ENCODE measurements around the gene PCDH17. TPM values are rescaled to one million over a fixed set of nuclear protein-coding genes. Genes with fewer than 3 reads are reported as not detected.

Gene PCDH17
- total RNA-seq, 1 donor from 2014 or later: 14.6 TPM

DNA sequence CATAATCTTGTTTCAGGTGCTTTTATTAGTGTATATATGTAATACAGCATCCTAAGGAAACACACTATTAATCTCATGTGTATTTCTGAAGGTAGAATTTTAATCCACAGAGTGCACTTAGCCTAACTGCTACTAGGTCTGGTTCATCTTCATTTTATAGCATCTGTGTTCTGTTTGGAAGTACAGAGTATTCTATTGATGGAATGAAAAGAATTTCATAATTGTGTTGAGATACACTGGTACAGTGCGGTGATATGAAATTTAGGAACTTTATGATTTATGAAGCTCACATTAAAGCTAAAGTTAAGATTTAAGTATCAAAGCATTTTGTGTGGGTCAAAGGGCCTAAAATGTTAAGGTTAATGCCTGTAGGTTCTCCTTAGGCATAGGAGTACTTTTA is 6.0 kb downstream of the PCDH17 start:
- H3K36me3 Mint-ChIP-seq (ENCODE audit: low read depth): peaks cover 5% of the 10 kb centered on the region
- peaks cover 31% of the 10 kb centered on the region for H3K27me3 Mint-ChIP-seq (ENCODE audit: low read depth)
- H3K4me1 Mint-ChIP-seq: peaks cover 29% of the 10 kb centered on the region
- H3K27ac Mint-ChIP-seq (ENCODE audit: unreplicated experiment): no peak overlapping the region
- no peak for TF ChIP-seq CTCF (conservative IDR thresholded peaks at IDR 0.05)
- DNase-seq (ENCODE audit: low read depth, low spot score): no peak
- no peaks in the 10 kb centered on the region for H3K9me3 Mint-ChIP-seq
- H3K4me3 Mint-ChIP-seq: peak overlapping the region; percentile 79

DNA sequence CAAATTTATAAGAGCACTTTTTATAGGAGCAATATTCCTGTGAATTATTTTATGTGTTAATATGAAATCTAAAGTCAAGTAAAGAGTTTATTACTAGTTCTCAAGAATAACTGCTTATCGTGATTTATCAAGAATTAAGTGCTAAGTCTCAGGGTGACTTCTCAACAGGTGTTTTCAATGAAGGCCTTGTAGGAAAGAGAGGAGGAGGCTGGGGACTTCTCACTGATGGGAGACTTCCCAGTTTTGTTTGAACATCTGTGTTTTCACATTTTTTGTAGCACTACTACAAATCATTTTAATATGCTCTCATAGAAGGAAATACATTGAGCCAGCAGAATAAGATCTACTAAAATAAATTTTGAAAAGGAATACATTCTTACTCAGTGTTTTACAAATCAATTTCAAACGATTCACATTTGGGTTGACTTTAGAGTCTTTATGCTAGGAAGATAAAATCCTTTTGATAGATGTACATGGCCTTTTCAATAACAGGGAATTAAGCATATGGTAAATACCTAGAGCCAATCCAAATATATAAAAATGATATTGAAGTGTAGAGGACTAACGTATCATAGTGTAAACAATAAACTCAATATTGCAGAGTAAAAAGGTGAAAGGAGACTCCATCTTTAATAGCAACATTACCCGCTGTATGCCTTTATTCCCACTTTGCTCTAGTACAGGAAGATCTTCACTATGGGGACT is 6.8 kb downstream of the PCDH17 start:
- Mint-ChIP-seq H3K9me3 (no peaks in the 10 kb centered on the region), H3K27me3 (ENCODE audit: low read depth) (peaks cover 23% of the 10 kb centered on the region), H3K4me3 (peak overlapping the region; percentile 41), H3K4me1 (peaks cover 20% of the 10 kb centered on the region), H3K27ac (ENCODE audit: unreplicated experiment) (no peak overlapping the region), H3K36me3 (ENCODE audit: low read depth) (peaks cover 2% of the 10 kb centered on the region)
- DNase-seq (ENCODE audit: low read depth, low spot score): no peak
- TF ChIP-seq CTCF (conservative IDR thresholded peaks at IDR 0.05): no peak

GRCh38 chr13:57640607-57641006 is 9.1 kb downstream of the PCDH17 start:
- no peak overlapping the region for H3K4me3 Mint-ChIP-seq
- H3K9me3 Mint-ChIP-seq: no peaks in the 10 kb centered on the region
- DNase-seq (ENCODE audit: low read depth, low spot score): no peak
- H3K4me1 Mint-ChIP-seq: peaks cover 15% of the 10 kb centered on the region
- no peaks in the 10 kb centered on the region for H3K36me3 Mint-ChIP-seq (ENCODE audit: low read depth)
- TF ChIP-seq CTCF (conservative IDR thresholded peaks at IDR 0.05): no peak
- H3K27ac Mint-ChIP-seq (ENCODE audit: unreplicated experiment): no peak overlapping the region
- peaks cover 6% of the 10 kb centered on the region for H3K27me3 Mint-ChIP-seq (ENCODE audit: low read depth)

GRCh38 chr13:57641051-57641450 is 9.5 kb downstream of the PCDH17 start:
- Mint-ChIP-seq H3K9me3 (no peaks in the 10 kb centered on the region), H3K27ac (ENCODE audit: unreplicated experiment) (no peak overlapping the region), H3K27me3 (ENCODE audit: low read depth) (peaks cover 5% of the 10 kb centered on the region), H3K4me3 (no peak overlapping the region), H3K4me1 (peaks cover 12% of the 10 kb centered on the region), H3K36me3 (ENCODE audit: low read depth) (no peaks in the 10 kb centered on the region)
- TF ChIP-seq CTCF (conservative IDR thresholded peaks at IDR 0.05): no peak
- DNase-seq (ENCODE audit: low read depth, low spot score): no peak

GRCh38 chr13:57644106-57644505 is 12.6 kb downstream of the PCDH17 start:
- Mint-ChIP-seq H3K9me3 (no peaks in the 10 kb centered on the region), H3K27ac (ENCODE audit: unreplicated experiment) (no peak overlapping the region), H3K4me3 (no peak overlapping the region), H3K4me1 (no peaks in the 10 kb centered on the region), H3K27me3 (ENCODE audit: low read depth) (no peaks in the 10 kb centered on the region), H3K36me3 (ENCODE audit: low read depth) (no peaks in the 10 kb centered on the region)
- no peak for DNase-seq (ENCODE audit: low read depth, low spot score)
- TF ChIP-seq CTCF (conservative IDR thresholded peaks at IDR 0.05): no peak

Data from neural crest cell (in vitro differentiated cells).